C1 segment of cervical spinal cord (tissue), 14 donors: ENCODE results near the gene TMEM95.

Source experiments
- DNase-seq, 14 donors: peaks; one replicate each; lab custom pipeline; 2025; lab: John Stamatoyannopoulos, UW

The TMEM95 gene

DNA sequence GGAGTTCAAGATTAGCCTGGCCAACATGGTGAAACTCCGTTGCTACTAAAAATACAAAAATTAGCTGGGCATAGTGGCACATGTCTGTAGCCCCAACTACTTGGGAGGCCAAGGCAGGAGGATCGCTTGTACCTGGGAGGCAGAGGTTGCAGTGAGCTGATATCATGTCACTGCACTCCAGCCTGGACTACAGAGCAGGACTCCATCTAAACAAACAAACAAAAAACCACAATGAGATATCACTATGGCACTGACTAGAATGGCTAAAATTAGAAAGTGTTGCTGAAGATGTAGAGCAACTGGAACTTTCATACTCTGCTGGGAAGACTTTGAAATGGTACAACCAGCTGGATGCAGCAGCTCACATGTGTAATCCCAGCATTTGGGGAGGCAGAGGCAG, 19.4 kb downstream of the TMEM95 start:
- no peak for DNase-seq

DNA sequence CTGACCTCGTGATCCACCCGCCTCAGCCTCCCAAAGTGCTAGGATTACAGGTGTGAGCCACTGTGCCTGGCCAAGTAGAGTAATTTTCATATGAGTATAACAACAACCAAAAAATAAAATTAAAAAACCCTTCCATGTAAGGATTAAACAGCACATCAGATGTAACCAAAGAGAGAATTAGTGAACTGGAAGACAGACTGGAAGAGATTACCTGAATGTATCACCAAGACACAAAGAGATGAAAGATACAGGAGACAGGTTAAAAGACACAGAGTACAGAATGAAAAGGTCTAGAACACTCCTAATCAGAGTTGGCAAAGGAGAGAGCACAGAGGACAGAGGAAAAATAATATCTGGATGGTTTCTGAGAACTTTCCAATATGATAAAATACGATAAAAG, 24.2 kb downstream of the TMEM95 start:
- no peak for DNase-seq

DNA sequence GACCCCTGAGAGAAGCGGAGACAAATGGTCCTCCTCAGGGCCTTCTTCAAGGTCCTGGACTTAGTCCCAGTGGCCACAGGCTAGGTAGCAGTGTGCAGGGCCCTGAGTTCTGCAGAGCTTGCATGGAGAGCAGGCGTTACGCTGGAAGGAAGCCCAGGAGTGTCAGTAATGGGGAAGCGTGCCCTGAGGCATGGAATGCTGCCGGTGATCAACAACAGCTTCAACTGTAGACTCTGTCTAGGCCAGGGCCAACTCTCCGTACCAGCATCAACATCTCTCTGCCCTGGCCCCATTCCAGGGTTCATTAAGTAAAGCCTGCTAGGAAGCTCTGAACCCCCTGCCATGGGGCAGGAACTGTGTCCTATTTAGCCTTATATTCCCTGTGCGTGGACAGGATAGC, 25.4 kb downstream of the TMEM95 start:
- peak in 1 of 14 donors; percentile 33 for DNase-seq

DNA sequence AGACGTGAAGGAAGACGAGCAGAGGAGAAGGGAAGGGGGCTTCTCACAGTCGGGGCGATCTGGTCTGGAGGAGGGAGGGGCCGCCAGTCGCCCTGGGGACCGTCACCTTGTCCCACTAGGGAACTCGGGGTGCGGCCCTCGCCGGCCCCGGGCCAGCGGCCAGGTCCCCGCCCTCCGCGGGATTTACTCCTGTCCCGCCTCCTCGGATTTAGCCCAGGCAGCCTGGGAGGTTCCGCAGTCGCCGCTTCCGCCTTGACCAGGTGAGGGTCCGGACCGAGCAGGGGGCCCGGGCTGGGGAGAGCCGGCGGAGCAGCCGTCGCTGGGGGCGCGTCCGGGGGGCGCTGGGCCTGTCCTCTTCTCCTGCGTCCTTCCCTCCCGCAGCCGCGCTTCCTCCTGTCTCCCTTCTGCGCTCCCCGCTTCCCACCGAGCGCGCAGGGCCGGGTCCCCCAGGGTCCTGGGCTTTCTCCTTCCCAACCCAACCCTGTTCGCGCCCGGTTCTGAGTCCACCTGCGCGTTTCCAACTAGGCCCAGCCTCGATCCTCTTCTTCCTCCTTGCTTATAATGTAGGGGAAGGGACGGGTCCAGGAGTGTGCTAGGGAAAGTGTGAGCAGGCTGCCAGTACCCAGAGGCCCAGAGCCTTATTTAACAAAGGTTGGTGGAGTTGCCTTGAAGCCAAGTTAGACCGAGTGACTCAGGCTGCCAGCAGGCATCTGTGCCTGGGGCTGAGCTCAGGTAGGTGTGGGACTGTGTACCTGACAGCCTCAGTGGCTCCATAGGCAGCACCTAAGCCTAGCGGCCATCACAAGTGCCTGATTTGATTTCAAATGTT, 26.1 kb downstream of the TMEM95 start, which contains the start of gene TNK1:
TSS of gene TNK1 (plus strand) at position 235 of the 829 bp plus-strand sequence. CDS start 1,838 bp downstream, outside the sequence.
- peak in 1 of 14 donors; percentile 62 for DNase-seq

DNA sequence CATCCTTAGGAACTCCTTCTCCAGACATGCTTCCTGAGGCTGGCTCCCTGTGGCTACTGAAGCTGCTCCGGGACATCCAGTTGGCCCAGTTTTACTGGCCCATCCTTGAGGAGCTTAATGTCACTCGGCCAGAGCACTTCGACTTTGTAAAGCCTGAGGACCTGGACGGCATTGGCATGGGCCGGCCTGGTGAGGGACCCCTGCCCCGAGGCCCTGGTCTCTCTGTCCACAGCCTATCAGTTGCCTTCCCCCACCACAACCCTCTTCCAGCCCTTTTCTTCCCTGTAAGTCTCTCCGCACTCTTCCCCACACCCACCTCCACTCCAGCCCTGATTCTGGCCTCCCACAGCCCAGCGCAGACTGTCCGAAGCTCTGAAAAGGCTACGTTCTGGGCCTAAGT, 27.9 kb downstream of the TMEM95 start:
- DNase-seq, result no peak

DNA sequence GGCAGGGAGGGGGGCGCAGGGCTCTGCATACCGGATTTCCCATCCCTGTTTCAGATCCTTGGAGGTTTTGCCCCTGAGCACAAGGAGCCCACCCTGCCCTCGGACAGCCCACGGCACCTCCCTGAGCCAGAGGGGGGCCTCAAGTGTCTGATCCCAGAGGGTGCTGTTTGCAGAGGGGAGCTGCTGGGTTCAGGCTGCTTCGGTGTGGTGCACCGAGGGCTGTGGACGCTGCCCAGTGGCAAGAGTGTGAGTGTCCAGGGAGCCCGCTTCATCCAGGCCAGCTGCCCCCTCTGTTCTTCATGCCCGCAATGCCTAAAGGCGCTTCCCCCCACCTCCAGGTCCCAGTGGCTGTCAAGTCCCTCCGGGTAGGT, 28.4 kb downstream of the TMEM95 start:
- DNase-seq, result no peak

DNA sequence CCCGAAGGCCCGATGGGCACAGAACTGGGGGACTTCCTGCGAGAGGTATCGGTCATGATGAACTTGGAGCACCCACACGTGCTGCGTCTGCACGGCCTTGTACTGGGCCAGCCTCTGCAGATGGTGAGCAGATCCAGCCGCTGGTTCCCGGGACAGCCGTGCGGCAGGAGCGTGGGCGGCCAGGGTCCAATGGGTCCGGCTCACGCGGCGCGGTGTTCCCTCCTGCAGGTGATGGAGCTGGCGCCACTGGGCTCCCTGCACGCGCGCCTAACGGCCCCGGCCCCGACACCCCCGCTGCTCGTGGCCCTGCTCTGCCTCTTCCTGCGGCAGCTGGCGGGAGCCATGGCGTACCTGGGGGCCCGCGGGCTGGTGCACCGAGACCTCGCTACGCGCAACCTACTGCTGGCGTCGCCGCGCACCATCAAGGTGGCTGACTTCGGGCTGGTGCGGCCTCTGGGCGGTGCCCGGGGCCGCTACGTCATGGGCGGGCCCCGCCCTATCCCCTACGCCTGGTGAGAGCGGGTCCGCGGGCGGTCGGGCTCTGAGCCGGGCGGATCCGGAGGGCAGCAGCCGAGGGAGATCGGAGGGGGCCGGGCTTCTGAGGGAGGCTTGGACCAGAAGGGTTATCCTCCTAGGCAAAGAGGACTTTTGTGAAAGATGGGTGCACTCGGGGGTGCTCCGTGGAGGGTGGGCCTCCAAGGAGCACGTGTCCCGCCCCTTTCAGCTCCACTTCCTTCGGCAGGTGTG, 29.0 kb downstream of the TMEM95 start:
- peak in 1 of 14 donors; percentile 62 for DNase-seq

DNA sequence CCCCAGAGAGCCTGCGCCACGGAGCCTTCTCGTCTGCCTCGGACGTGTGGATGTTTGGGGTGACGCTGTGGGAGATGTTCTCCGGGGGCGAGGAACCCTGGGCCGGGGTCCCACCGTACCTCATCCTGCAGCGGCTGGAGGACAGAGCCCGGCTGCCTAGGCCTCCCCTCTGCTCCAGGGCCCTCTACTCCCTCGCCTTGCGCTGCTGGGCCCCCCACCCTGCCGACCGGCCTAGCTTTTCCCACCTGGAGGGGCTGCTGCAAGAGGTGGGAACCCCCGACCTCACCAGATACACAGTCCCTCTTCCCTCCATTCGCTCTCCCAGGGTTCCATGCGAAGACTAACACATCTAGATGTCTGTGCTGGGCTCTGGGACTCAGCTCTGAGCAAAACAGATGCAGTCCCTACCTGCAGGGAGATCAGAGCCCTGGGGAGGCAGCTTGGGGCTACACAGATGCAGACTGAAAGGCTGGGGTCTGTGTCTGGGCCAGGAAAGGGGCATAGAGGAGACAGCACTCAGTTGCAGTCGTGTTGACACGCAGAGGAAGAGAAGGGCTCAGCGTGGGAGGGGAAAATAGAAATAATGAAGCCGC, 29.6 kb downstream of the TMEM95 start:
- no peak for DNase-seq

DNA sequence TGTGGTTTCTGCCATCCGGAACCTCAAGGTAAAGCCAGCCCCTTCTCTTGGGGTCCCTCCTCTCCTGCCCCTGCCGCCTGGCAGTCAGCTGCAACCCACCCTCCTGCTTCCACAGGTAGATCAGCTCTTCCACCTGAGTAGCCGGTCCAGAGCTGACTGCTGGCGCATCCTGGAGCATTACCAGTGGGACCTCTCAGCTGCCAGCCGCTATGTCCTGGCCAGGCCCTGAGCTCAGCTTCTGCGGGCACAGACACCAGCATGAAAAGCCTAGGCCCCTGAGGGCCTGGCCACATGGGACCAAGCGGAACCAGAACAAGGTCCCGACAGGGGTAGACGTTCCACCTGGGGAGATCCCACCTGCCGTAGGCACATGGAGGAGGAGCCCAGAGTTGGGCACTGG, 33.9 kb downstream of the TMEM95 start:
- no peak for DNase-seq

DNA sequence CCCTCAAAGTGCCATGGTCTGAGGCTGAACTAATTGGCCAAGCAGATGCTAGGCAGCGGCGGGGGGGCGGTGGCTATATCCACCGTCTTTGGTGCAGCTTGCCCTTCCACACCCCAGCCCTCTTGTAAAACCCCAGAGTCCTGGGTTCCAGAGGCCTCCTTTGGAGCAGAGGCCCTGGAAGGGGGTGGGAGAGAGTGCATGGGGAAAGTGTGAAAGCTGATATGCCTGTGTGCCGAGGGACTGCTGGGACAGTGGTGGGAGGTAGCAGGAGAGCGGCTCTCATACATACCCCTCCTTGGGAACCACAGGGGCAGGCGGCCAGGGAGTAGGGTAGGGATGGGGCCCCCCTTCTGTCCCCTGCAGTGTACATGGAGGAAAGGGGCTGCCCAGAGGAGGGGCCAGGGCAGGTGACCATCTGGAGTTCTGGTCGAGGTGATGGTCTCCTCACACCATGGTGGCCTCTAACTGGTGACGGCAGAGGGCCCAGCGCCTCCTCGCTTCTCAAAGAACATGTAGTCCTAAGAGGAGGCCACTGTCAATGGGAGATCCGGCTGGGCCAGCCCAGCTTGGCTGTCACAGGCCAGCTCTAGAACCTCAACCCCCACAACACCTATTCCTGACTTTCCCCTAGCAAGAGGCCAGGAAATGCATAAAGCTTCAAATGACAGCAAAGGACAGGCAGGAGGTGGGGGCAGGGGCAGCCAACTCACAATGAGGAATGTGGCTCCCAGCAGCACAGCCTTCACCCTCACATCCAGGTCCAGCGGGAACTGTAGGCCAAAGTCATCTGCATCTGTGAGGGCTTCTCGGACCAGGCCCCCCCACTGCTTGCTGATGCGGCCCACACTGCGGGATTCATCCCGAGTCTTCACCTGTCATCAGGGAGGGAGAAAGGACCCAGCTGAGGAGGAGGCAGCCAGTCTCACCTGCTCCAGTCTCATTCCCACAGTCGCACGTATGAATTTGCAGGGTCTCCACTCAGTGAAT, 35.3 kb downstream of the TMEM95 start:
- DNase-seq, result no peak

DNA sequence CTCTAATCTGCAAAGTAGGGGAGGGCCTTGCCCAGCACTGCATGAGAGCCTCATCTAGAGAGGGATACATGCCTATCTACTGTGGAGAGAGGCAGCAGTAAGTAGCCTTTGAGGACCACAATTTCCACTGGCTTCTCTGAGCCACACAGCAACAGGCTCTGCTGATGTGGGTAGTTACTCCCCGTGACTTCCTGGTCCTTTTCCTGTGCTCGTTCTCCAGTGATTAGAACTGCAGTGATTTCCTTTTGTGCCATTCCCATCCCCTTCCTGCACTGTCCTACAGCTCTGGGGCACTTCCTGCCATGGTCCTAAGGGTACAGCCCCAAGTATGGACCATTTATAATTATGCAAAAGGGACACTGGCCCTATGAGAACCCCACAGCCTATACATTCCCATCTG, 36.4 kb downstream of the TMEM95 start:
- DNase-seq, result no peak

DNA sequence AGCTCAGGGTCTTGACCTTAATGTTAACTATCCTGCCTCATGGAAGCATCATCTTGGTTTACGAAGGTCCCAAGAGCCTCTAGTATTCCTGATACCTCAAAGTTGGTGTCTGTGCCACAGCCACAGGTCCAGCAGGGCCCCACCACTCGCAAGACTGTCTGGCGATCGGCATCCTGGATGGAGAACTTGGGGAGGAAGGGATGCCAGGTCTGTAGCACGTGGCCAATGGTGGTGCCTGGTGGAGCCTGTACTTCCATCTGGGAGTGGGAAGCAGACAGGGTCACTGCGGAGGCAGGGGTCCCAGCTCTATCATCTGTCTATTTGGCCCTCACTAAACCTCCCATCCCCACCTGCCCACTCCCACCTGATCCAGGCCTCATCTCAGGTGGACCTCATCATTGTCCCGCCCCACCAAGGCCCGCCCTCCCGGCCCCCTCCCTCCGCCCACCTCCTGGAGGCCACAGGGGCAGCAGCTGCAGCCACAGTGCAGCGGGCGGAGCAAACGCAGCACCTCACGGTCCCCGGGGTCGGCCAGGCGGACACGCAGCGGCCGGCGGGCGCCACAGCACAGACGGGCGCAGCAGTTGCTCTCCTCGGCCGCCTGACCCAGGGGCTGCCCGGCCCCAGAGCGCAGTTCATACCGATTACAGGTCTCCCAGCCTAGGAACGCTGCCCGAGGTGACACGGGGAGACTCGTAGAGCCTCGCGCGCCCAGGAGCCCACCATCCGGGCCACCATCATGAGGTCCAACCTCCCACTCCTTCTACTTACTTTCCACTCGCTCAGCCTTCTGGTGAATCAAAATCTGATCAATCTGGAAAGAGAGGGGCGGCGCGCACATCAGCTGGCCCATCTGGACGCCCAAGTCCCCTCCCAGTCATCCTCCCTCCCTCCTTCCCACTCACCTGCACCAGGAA, 38.0 kb downstream of the TMEM95 start:
- DNase-seq, result no peak

DNA sequence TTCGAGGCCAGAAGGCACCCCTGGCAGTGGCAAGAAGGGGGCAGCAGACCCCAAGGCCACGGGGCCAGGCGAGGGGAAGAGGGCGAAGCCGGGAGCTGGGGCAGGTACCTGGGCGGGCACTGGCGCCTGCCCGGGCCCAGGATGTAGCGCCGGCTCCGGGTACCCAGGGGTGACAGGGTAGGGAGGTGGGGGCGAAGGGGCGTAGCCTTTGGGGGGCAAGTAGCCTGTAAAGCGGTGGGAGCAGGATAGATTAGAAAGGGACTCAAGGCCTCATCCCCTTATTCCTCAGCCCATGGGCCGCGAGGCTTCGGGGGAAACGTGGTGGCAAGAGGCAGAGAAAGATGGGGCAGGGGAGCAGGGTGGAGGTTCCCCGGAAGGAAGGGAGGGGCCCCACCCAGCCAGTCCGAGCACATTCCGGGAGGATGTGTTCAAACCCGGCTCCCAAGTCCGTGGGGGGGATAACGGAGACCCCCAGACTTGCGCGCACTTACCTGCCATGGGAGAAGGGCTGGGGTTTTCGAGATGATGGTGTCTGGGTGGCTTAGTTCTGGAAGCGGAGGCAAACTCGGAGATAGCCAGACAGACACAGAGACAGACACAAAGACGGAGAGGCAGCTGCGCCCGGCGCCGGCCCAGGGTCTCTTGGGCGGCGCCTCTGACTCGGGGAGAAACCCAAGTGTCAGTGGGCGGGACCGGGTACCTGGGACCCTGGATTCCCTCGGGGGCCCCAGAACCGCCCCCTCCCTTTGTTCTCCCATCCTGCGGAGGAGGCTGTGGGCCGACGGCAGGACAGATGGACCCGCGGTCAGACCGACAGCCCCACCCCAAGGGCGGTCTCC, 38.9 kb downstream of the TMEM95 start:
- no peak for DNase-seq

DNA sequence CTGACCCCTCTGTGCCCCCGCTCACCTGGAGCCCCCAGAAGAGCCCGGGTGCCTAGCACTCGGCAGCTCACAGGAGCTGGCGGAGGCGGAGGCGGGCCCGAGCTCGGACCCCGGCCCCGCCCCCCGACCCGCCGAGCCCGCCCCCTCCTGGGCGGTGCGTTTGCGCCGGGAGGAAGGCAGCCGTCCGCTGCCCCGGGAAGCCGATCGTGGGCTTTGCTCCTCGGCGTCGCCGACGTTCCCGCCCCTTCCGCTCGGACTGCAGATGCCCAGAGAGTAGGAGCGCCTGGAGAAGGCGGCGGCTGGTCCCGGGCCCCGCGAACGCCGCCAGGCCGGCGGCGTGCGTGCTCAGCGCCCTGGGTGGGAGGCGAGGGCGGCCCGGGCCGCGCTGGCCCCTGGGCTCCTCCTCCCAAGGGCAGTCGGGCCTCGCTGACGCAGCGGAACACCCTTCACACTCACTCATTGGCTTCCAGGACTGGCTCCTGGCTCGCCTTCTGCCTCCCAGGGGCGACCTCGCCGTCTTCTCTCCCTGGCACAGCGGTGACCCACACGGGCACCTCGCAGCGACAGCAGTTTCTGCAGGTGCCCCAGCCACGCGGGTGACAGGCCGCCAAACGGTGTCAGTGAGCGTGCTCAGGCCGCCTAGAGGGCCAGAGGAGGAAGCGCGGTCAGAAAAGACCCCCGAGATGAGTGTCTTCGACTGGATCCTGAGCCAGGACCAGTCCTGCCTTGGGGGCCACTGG, 39.7 kb downstream of the TMEM95 start, which contains the start of gene PLSCR3:
TSS of gene PLSCR3 (minus strand) at position 74 of the 740 bp plus-strand sequence. CDS start 415 bp downstream, outside the sequence.
- peak in 13 of 14 donors; percentile 62 to 93 (median 79) for DNase-seq

DNA sequence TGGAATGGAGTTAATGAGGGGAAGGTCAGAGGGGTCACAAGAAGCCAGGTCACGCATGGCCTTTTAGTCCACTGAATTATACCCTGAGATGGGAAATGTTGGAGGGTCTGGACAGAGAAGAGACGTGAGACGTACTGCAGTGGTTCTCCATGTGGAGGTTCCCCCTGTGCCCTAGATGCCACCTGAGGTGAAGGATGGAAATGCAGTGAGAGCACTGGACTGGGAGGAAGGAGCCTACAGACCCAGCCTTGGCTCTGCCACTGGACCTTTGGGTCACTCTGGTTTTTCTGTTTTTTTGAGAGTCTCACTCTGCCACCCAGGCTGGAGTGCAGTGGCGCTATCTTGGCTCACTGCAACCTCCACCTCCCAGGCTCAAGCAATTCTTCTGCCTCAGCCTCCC, 41.2 kb downstream of the TMEM95 start:
- DNase-seq, result no peak

DNA sequence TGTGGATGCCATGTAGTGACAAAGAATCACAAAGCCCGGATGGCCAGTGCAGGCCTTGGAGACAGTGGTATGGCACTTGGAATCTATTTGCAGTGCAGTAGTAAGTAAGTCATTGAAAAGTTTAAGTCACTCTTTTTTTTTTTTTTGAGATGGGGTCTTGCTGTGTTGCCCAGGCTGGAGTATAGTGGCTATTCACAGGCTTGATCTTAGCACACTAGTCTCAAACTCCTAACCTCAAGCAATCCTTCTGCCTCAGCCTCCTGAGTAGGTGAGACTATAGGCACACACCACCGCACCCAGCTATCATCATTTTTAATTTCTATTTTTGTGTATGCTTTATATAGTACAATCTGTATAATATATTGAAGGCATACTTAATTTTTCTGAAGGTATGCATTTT, 43.7 kb downstream of the TMEM95 start:
- DNase-seq, result no peak

DNA sequence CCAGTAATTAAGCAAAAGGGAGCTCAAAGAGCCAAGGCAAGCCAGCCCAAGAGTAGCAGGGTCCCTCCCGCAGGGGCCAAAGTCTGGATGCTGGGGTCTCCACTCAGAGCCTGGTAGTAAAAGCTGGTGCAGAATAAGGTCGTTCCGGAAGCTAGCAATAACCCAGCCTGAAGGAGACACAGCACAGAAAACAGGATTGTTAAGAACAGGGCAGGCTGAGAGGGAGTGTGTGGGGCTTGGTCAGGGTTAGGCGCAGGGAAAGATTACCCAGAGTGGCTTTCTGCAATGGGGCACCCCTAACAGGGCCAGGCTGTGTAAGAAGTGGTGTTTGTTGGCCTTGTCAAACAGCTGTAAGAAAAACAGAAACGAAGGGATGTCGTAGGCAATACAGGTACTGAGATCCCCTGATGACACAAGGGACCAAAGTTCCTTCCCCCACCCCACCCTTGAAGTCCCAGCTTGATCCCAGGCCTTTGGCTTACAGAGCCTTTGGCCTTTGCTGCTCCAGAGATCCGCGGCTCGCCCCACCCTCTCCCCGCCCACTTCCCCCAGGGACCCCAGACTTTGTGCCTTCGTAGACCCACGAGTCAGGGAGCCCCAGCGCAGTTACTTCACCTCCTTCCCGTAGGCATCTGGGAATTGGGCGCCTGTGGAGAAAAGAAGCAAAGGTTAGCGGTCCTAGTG, 48.2 kb downstream of the TMEM95 start:
- no peak for DNase-seq

DNA sequence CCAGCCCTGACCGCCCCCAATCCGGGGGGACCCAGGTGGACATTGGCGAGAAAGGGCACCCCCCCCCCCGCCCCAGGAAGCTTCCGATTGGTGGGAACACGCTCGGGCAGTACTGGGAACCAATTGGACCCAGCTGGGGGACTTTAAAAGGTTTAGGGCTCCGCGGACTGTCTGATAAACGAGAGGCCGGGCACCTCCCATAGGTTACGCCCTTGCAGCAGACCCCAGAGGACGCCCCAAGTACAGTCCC, 48.7 kb downstream of the TMEM95 start:
- DNase-seq, result no peak
